ENCODE data around the gene SHBG.

- TF ChIP-seq POLR2A (IDR thresholded peaks at IDR 0.05; ENCODE audit: low read depth, low read length) (no peak), TAF1 (IDR thresholded peaks at IDR 0.05; ENCODE audit: low read depth, low read length) (no peak), POLR2AphosphoS5 (IDR thresholded peaks at IDR 0.05; ENCODE audit: low read depth, low read length) (no peak)
Measured at GRCh38 chr17:7677388-7678067, 47.6 kb downstream of the SHBG start.
